GM12874 (cell line): Measurements from ENCODE around the gene LIN52.

Source experiments
- TF ChIP-seq, protein P1 (sequence below): IDR thresholded peaks from 2 replicates; pipeline ENCODE4 v1.5.1; 2011; ENCODE audit warnings: low read depth, mild to moderate bottlenecking, control low read depth, low read length, moderate library complexity; ENCODE audit not compliant: insufficient read depth

LIN52 gene, protein sequence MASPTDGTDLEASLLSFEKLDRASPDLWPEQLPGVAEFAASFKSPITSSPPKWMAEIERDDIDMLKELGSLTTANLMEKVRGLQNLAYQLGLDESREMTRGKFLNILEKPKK

GRCh38 chr14:74084277-74085046 is at the start of gene LIN52, which contains the start of gene ALDH6A1:
Gene LIN52, plus strand, starts transcription at chr14:74084956. Its CDS starts 19 bp downstream, at chr14:74084975.
Gene ALDH6A1, minus strand, starts transcription at chr14:74084453. Its CDS starts 59 bp downstream, at chr14:74084394.
- TF ChIP-seq, protein P1, sequence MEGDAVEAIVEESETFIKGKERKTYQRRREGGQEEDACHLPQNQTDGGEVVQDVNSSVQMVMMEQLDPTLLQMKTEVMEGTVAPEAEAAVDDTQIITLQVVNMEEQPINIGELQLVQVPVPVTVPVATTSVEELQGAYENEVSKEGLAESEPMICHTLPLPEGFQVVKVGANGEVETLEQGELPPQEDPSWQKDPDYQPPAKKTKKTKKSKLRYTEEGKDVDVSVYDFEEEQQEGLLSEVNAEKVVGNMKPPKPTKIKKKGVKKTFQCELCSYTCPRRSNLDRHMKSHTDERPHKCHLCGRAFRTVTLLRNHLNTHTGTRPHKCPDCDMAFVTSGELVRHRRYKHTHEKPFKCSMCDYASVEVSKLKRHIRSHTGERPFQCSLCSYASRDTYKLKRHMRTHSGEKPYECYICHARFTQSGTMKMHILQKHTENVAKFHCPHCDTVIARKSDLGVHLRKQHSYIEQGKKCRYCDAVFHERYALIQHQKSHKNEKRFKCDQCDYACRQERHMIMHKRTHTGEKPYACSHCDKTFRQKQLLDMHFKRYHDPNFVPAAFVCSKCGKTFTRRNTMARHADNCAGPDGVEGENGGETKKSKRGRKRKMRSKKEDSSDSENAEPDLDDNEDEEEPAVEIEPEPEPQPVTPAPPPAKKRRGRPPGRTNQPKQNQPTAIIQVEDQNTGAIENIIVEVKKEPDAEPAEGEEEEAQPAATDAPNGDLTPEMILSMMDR, result 0 out of 2 replicates have a peak, but pooled peaks have one; percentile 7

- TF ChIP-seq, protein P1, result no peak
Observed at GRCh38 chr14:74035556-74035955, 49.2 kb upstream of the LIN52 start.

DNA sequence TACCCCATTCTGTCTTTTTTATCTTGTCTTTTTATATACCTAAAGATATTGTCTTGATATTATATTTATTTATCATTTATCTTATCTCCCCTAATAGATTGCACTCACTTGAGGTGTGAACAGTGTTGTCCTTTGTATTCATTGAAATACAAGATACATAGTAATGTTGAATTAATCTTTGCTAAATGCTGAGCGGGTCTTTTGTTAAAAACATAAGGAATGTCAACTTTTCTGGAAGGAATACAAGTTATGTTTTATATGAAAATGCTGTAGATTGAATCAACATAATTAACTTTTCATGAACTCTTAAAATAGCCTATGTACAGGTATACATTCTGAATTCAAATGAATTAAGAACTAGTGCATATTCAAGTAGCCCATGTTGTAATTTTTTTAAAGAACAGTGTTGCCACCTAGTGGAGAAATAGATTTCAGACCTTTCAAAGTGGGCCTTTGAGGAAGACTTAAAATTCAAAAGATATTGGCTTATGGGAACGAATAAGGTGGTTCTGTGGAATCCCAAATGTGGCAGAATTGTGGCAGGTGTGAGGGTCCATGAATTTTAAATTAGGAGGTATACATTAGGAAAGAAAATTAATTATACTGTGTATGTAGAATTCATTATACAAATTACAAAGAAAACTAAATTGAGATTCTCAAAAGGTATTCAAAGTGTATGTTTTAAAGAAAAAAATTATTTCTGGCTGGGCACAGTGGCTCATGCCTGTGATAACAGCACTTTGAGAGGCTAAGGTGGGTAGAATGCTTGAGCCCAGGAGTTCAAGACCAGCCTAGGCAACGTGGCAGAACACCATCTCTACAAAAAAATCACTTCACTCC is 46.5 kb upstream of the LIN52 start:
- TF ChIP-seq, protein P1, result no peak; the same call in 1 of the 2 replicates

- TF ChIP-seq, protein P1, result no peak
Observed at GRCh38 chr14:74042296-74042695, 42.5 kb upstream of the LIN52 start.

GRCh38 chr14:74045522-74045921 is 39.2 kb upstream of the LIN52 start:
- TF ChIP-seq, protein P1, result no peak

- TF ChIP-seq, protein P1, result no peak
Observed at GRCh38 chr14:74048281-74048680, 36.5 kb upstream of the LIN52 start.

- TF ChIP-seq, protein P1, result no peak
Observed at GRCh38 chr14:74049876-74050495, 34.8 kb upstream of the LIN52 start.
